Measurements from ENCODE around the gene TIGD1. TPM values are rescaled to one million over a fixed set of nuclear protein-coding genes. Genes with fewer than 3 reads are reported as not detected.

Gene TIGD1
- total RNA-seq, 1 donor from 2014 or later: 12.0 TPM

DNA sequence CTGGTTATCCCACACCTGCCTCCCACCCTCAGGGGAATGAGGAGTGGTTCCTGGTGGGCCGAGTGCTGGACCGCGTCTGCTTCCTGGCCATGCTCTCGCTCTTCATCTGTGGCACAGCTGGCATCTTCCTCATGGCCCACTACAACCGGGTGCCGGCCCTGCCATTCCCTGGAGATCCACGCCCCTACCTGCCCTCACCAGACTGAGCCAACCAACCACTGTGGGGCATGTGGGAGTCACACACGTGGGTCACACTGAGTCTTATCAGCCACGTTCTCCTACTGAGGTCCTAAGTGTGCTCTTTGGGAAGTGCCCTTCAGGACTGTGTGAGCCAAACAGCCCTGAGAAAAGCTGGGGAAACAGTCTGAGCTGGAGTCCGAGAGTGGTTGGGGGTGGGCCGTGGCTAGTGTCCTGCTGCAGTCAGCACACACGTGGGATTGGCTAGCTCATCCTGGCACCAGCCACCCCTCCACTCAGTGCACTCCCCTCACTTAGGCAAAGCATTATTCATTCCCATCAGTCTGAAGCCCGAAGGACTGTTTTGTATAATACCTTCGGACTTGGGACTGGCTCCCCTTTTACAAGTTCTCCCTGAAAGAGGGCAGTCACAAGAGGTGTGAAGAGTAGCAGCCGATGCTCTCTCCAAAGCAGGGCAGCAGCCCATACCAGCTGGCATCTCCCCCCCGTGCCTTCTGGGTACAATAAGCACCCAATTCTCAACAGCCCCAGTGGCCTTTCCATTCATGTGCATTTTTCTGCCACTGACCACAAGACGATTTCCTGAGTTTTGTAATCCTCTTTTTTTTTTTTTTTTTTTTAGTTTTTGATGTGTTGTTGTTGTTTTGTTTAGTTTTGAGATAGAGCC is 4.6 kb downstream of the TIGD1 start:
- peaks cover 29% of the 10 kb centered on the region for H3K36me3 Mint-ChIP-seq (ENCODE audit: insufficient read depth)
- no peak overlapping the region for H3K27ac Mint-ChIP-seq
- no peaks in the 10 kb centered on the region for H3K27me3 Mint-ChIP-seq
- DNase-seq (ENCODE audit: low spot score, unreplicated experiment): no peak
- peaks cover 7% of the 10 kb centered on the region for H3K9me3 Mint-ChIP-seq (ENCODE audit: low read depth)
- no peak overlapping the region for H3K4me3 Mint-ChIP-seq (ENCODE audit: low read depth)
- TF ChIP-seq, protein P1, sequence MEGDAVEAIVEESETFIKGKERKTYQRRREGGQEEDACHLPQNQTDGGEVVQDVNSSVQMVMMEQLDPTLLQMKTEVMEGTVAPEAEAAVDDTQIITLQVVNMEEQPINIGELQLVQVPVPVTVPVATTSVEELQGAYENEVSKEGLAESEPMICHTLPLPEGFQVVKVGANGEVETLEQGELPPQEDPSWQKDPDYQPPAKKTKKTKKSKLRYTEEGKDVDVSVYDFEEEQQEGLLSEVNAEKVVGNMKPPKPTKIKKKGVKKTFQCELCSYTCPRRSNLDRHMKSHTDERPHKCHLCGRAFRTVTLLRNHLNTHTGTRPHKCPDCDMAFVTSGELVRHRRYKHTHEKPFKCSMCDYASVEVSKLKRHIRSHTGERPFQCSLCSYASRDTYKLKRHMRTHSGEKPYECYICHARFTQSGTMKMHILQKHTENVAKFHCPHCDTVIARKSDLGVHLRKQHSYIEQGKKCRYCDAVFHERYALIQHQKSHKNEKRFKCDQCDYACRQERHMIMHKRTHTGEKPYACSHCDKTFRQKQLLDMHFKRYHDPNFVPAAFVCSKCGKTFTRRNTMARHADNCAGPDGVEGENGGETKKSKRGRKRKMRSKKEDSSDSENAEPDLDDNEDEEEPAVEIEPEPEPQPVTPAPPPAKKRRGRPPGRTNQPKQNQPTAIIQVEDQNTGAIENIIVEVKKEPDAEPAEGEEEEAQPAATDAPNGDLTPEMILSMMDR (IDR thresholded peaks at IDR 0.05; ENCODE audit: unreplicated experiment): no peak
- H3K4me1 Mint-ChIP-seq (ENCODE audit: low read depth): peaks cover 4% of the 10 kb centered on the region

DNA sequence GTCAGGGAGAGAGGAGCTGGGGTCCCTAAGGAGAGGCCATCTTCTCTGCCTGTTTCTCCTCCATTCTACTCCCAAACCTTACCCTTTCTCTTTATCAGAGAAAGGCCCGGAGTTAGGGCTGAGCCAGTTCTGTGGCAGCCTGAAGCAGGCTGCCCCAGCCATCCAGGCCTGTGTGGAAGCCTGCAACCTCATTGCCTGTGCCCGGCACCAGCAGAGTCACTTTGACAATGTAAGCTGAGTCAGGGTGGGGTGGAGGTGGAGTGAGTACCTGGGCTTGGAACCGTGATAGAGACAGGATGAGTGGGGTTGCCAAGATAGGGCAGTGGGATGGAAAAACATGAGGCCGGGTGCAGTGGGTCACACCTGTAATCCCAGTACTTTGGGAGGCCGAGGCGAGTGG is 5.7 kb downstream of the TIGD1 start:
- Mint-ChIP-seq H3K9me3 (ENCODE audit: low read depth) (peaks cover 7% of the 10 kb centered on the region), H3K27ac (no peak overlapping the region), H3K4me3 (ENCODE audit: low read depth) (no peak overlapping the region), H3K4me1 (ENCODE audit: low read depth) (peaks cover 2% of the 10 kb centered on the region), H3K36me3 (ENCODE audit: insufficient read depth) (peaks cover 27% of the 10 kb centered on the region), H3K27me3 (no peaks in the 10 kb centered on the region)
- TF ChIP-seq, protein P1 (IDR thresholded peaks at IDR 0.05; ENCODE audit: unreplicated experiment): no peak
- no peak for DNase-seq (ENCODE audit: low spot score, unreplicated experiment)

DNA sequence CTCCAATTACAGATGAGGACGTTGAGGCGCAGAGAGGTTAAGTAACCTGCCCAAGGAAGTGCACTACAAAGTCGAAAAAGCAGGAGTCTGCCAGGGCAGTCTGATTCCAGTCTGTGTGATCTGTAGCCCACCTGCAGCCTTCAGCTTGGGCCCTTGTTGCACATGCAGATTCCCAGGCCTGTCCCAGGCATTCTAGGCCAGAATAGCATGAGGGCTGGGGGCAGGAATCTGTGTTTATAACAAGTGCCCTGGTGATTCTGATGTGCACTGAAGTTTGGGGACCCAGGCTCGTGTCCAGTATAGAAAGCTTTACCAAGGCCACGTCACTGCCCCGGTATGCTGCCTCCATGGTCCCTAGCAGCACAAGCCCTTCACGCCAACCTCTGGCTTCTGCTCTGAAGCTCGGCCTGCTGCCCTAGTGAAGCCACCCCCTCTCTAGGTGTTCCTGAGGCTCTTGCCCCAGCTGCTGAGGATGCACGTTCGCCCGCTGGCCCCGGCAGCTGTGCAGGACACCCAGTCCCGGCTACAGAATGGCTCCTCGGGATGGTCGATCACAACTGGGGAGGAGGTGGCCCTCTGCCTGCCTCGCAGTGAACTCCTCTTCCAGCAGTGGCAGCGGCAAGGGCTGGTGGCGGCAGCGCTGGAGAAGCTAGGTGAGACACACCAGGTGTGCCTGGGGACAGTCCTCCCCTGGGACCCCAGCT is 6.3 kb downstream of the TIGD1 start:
- H3K27me3 Mint-ChIP-seq: no peaks in the 10 kb centered on the region
- no peak for DNase-seq (ENCODE audit: low spot score, unreplicated experiment)
- TF ChIP-seq, protein P1 (IDR thresholded peaks at IDR 0.05; ENCODE audit: unreplicated experiment): no peak

DNA sequence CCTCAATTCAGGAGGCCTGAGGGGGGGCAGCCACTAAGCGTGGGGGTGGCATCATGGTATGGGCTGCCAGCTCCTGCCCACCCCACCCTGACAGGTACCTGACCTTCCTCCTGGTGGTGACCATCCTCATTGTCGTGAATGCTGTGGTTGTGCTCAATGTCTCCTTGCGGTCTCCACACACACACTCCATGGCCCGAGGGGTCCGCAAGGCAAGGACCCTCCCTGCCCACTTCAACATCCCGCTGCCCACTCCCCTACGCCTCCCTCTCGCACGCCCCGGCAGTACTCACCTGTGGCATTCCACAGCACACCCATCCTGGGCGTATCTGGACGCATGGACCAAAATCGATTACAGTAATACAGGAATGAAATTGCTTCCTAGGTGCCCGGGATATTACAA is 6.9 kb downstream of the TIGD1 start:
- DNase-seq (ENCODE audit: low spot score, unreplicated experiment): no peak
- Mint-ChIP-seq H3K36me3 (ENCODE audit: insufficient read depth) (peaks cover 18% of the 10 kb centered on the region), H3K9me3 (ENCODE audit: low read depth) (peaks cover 2% of the 10 kb centered on the region), H3K27me3 (peaks cover under 1% of the 10 kb centered on the region), H3K4me1 (ENCODE audit: low read depth) (no peaks in the 10 kb centered on the region), H3K27ac (no peak overlapping the region), H3K4me3 (ENCODE audit: low read depth) (no peak overlapping the region)
- TF ChIP-seq, protein P1 (IDR thresholded peaks at IDR 0.05; ENCODE audit: unreplicated experiment): no peak

More for the DNA sequence above, 6.3 kb downstream of the TIGD1 start:
- H3K4me3 Mint-ChIP-seq (ENCODE audit: low read depth): no peak overlapping the region
- H3K9me3 Mint-ChIP-seq (ENCODE audit: low read depth): peaks cover 7% of the 10 kb centered on the region
- H3K36me3 Mint-ChIP-seq (ENCODE audit: insufficient read depth): peaks cover 23% of the 10 kb centered on the region
- H3K27ac Mint-ChIP-seq: no peak overlapping the region
- H3K4me1 Mint-ChIP-seq (ENCODE audit: low read depth): no peaks in the 10 kb centered on the region

DNA sequence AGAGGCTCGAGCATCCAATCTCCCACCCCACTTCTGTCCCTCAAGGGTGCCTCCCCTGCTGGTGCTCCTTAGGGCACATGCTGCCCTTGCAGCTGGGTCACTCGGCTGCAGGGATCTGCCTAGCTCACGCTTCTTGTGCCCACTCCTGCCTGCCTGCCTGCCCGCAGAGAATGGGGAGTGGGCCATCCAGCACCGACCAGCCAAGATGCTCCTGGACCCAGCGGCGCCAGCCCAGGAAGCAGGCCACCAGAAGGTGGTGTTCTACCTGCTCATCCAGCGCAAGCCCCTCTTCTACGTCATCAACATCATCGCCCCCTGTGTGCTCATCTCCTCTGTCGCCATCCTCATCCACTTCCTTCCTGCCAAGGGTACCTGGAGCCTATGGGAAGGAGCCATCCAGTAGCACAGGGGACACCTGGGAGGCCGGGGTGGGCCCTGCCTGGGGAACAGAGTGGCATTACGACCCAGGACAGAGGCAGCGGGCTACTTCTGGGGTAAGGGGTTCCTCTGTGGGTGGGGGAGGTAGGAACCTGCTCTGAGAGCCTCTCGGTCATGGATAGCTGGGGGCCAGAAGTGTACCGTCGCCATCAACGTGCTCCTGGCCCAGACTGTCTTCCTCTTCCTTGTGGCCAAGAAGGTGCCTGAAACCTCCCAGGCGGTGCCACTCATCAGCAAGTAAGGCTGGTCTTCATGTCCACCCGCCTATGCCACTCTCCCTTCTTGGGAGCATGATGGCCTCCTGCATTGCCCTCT is 7.5 kb downstream of the TIGD1 start:
- Mint-ChIP-seq H3K36me3 (ENCODE audit: insufficient read depth) (peaks cover 12% of the 10 kb centered on the region), H3K4me1 (ENCODE audit: low read depth) (no peaks in the 10 kb centered on the region), H3K27ac (no peak overlapping the region), H3K27me3 (peaks cover 4% of the 10 kb centered on the region), H3K9me3 (ENCODE audit: low read depth) (no peaks in the 10 kb centered on the region), H3K4me3 (ENCODE audit: low read depth) (no peak overlapping the region)
- no peak for DNase-seq (ENCODE audit: low spot score, unreplicated experiment)
- TF ChIP-seq, protein P1 (IDR thresholded peaks at IDR 0.05; ENCODE audit: unreplicated experiment): no peak

All from progenitor cell of endocrine pancreas (in vitro differentiated cells).